ENCODE measurements around the gene PRR23E. TPM values are rescaled to one million over a fixed set of nuclear protein-coding genes. Genes with fewer than 3 reads are reported as not detected.

Gene PRR23E
- total RNA-seq, 2 experiments from 2014 or later = not detected

- H2AFZ ChIP-seq (ENCODE audit: low read length) = no peak overlapping the region
- H3K4me2 ChIP-seq (ENCODE audit: low read length) = no peak overlapping the region
- no peaks in the 10 kb centered on the region for H4K20me1 ChIP-seq (ENCODE audit: insufficient read depth, low read length)
- H3K4me3 ChIP-seq (ENCODE audit: low read depth, low read length, poor library complexity, severe bottlenecking) = no peak overlapping the region
- H3K79me2 ChIP-seq (ENCODE audit: insufficient read depth, low read depth, low read length) = no peaks in the 10 kb centered on the region
- POLR2A ChIA-PET = no interaction called here
- H3K4me1 ChIP-seq (ENCODE audit: insufficient read depth, low read length, poor library complexity, severe bottlenecking) = no peaks in the 10 kb centered on the region
- CTCF ChIA-PET (ENCODE audit: unreplicated experiment) = no interaction called here
- DNase-seq (ENCODE audit: low spot score) = no peak
- intact Hi-C loops (cut with micrococcal nuclease; ENCODE audit: unreplicated experiment) = no loop called here
- H3K36me3 ChIP-seq (ENCODE audit: insufficient read depth, low read length) = no peaks in the 10 kb centered on the region
- no peaks in the 10 kb centered on the region for H3K9me2 ChIP-seq (ENCODE audit: insufficient read depth, low read length)
- BruUV-seq (replicated peaks) = no TSS peak
- H3K9me3 ChIP-seq (ENCODE audit: low read length) = no peaks in the 10 kb centered on the region
- no peak for TF ChIP-seq EZH2phosphoT487 (IDR thresholded peaks at IDR 0.05; ENCODE audit: borderline replicate concordance, low read depth, low read length)
- TF ChIP-seq, protein P1, sequence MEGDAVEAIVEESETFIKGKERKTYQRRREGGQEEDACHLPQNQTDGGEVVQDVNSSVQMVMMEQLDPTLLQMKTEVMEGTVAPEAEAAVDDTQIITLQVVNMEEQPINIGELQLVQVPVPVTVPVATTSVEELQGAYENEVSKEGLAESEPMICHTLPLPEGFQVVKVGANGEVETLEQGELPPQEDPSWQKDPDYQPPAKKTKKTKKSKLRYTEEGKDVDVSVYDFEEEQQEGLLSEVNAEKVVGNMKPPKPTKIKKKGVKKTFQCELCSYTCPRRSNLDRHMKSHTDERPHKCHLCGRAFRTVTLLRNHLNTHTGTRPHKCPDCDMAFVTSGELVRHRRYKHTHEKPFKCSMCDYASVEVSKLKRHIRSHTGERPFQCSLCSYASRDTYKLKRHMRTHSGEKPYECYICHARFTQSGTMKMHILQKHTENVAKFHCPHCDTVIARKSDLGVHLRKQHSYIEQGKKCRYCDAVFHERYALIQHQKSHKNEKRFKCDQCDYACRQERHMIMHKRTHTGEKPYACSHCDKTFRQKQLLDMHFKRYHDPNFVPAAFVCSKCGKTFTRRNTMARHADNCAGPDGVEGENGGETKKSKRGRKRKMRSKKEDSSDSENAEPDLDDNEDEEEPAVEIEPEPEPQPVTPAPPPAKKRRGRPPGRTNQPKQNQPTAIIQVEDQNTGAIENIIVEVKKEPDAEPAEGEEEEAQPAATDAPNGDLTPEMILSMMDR (conservative IDR thresholded peaks at IDR 0.05; ENCODE audit: low read length) = no peak
- no peak overlapping the region for H3K27ac ChIP-seq (ENCODE audit: low read depth, low read length, poor library complexity, severe bottlenecking)
Observed at GRCh38 chr3:127208483-127209100, 15.7 kb downstream of the PRR23E start.

DNA sequence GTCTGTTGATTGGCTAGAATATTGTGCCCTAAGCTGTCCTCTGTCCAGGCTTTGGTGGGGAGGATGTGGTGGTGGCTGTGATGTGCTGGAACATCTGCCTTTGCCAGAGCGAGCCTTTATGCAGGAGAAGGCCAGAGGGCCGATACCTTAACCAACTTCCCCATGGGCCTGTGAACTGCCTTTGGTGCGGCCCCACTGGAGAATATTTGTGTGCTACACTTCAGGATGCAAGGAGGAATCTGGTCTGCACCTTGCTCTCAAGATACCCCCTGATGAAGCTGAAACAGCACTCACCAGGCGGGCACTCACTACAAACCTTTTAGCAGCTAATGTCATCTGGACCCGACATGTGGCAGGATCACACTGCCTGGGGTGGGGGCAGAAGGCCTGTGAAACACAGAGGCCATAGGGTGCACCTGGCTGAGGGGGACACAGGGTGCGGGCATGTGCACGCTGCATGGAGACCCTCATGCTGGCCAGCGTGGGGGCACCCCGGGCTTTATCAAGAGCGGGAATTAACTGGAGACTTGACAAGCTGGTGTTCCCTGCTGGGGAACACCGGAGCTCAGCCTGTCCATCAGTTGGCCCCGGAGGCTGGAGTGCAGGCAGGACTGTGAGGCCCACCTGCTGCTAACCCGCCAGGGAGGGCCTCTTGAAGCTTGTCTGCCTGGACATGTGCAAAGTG is 16.4 kb downstream of the PRR23E start:
- no TSS peak for BruUV-seq (replicated peaks)
- Histone ChIP-seq H3K27ac (ENCODE audit: low read depth, low read length, poor library complexity, severe bottlenecking) (no peak overlapping the region), H3K4me2 (ENCODE audit: low read length) (no peak overlapping the region), H3K9me2 (ENCODE audit: insufficient read depth, low read length) (no peaks in the 10 kb centered on the region), H3K79me2 (ENCODE audit: insufficient read depth, low read depth, low read length) (no peaks in the 10 kb centered on the region), H3K4me3 (ENCODE audit: low read depth, low read length, poor library complexity, severe bottlenecking) (no peak overlapping the region), H3K4me1 (ENCODE audit: insufficient read depth, low read length, poor library complexity, severe bottlenecking) (no peaks in the 10 kb centered on the region), H3K9me3 (ENCODE audit: low read length) (no peaks in the 10 kb centered on the region), H3K36me3 (ENCODE audit: insufficient read depth, low read length) (no peaks in the 10 kb centered on the region), H2AFZ (ENCODE audit: low read length) (no peak overlapping the region), H4K20me1 (ENCODE audit: insufficient read depth, low read length) (no peaks in the 10 kb centered on the region)
- POLR2A ChIA-PET = no interaction called here
- intact Hi-C loops (cut with micrococcal nuclease; ENCODE audit: unreplicated experiment) = no loop called here
- TF ChIP-seq, protein P1 (conservative IDR thresholded peaks at IDR 0.05; ENCODE audit: low read length) = no peak
- TF ChIP-seq EZH2phosphoT487 (IDR thresholded peaks at IDR 0.05; ENCODE audit: borderline replicate concordance, low read depth, low read length) = no peak
- CTCF ChIA-PET (ENCODE audit: unreplicated experiment) = no interaction called here
- no peak for DNase-seq (ENCODE audit: low spot score)
